Activated CD4-positive, alpha-beta memory T cell treated with anti-CD3 and anti-CD28 coated beads for 36 hours (primary cell): Measurements from ENCODE around the gene KANSL1. TPM values are rescaled to one million over a fixed set of nuclear protein-coding genes. Genes with fewer than 3 reads are reported as not detected.

Source experiments
- CTCF ChIA-PET: fragments of 350-600 bp; sonication (Branson Sonifier 250); formaldehyde crosslinking; loops from one replicate; lab custom pipeline; 2021; ENCODE audit warnings: antibody characterized with exemption, inconsistent platforms; lab: Charles Lee
- POLR2A ChIA-PET: fragments of 350-600 bp; sonication (Branson Sonifier 250); formaldehyde crosslinking; loops from one replicate; lab custom pipeline; 2021; ENCODE audit warnings: antibody characterized with exemption; lab: Charles Lee
- DNase-seq: peaks from one replicate; pipeline ENCODE4 v3.0.0-alpha.2; 2020
- H3K27ac Mint-ChIP-seq: one replicate; pipeline ENCODE4 v1.8.0; 2021; ENCODE audit warnings: mixed read lengths
- H3K27me3 Mint-ChIP-seq: one replicate; pipeline ENCODE4 v1.8.0; 2021; ENCODE audit warnings: mixed read lengths
- H3K36me3 Mint-ChIP-seq: one replicate; pipeline ENCODE4 v1.8.0; 2021; ENCODE audit warnings: mixed read lengths
- H3K4me1 Mint-ChIP-seq: one replicate; pipeline ENCODE4 v1.8.0; 2021; ENCODE audit warnings: low read depth, mixed read lengths
- H3K4me3 Mint-ChIP-seq: one replicate; pipeline ENCODE4 v1.8.0; 2021; ENCODE audit warnings: mild to moderate bottlenecking, mixed read lengths
- H3K9me3 Mint-ChIP-seq: one replicate; pipeline ENCODE4 v1.8.0; 2021; ENCODE audit warnings: mixed read lengths
- intact Hi-C: fragments of 100-400 bp; cut with micrococcal nuclease; formaldehyde crosslinking; loops from one replicate; pipeline ENCODE4 v1.15.1; 2023
- total RNA-seq, 2 experiments: library from RNA; stranded (reverse); gene quantifications; one replicate each; pipeline ENCODE4 v1.2.3, GENCODE V29; 2021

KANSL1 gene
- total RNA-seq, 2 experiments from 2014 or later: 57.3 to 63.8 TPM

DNA sequence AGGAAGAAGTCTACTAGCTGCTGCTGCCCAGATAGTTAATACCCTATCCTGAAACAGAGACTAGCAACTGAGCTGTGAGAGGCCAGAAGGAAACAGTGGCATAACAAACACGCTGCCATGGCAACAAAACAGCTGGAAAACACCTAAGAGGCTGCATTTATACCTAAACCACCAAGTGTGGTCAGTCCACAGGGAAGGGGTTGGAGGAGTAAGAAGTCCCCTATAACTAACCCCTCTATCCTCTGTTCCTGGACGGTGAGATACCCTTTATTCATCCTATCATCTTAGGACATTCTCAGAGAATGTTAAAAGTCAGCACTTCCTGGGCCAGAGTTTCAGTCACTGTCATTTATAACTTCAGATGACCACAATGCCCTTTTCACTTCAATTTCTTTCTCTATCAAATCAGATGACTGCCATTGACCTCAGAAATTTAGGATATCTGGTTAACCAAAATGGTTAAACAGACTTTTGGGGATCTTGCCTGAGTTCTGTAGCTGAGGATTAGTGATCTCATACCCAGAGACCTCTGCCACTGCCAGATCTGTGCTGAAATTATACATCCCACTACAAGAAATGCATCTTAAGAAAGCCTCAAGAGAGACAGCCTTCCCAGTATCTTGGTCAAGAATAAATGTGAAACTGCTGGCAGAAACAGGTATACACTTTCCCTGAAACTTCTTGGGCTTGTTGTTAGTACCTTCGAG, 158.0 kb downstream of the KANSL1 start:
- ChIA-PET POLR2A (interaction anchor here (1.5 kb wide), 1 partner anchor 158 kb away, joined by 5 read pairs; the partner anchor contains the start of gene KANSL1), CTCF (interaction anchor here (1.0 to 3.5 kb wide), 5 partner anchors 9 to 178 kb away, joined by 3 to 19 read pairs (median 4); partner anchors contain the start of gene KANSL1)
- DNase-seq: peak; percentile 41
- Mint-ChIP-seq H3K9me3 (no peaks in the 10 kb centered on the region), H3K4me1 (peaks cover 13% of the 10 kb centered on the region), H3K4me3 (no peak overlapping the region), H3K36me3 (peaks cover 48% of the 10 kb centered on the region), H3K27me3 (no peaks in the 10 kb centered on the region), H3K27ac (peak overlapping the region; percentile 35)
- intact Hi-C loops: no loop called here

DNA sequence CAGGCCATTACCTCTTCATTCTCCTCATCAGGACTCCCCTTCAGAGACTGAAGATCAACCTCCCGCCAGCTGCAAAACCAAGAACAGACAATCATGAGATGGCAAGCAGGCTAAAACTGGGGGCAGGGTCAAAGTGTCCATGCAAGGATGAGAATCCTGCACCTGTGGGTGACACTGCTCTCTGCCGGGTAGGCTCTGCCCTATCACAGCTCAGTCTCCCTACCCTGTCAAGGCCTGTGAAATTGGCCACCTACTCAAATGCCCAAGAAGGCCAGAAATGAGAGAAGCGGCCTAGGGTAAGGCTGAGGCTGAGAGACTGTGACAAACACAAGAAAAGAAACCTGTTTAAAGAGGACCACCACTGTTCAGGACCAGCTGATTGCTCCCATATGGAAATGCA, 159.8 kb downstream of the KANSL1 start:
- Mint-ChIP-seq H3K36me3 (peaks cover 46% of the 10 kb centered on the region), H3K27me3 (no peaks in the 10 kb centered on the region), H3K27ac (no peak overlapping the region), H3K4me3 (no peak overlapping the region), H3K4me1 (peaks cover 17% of the 10 kb centered on the region), H3K9me3 (no peaks in the 10 kb centered on the region)
- no peak for DNase-seq
- ChIA-PET POLR2A (no interaction called here), CTCF (interaction anchor here (1.0 to 3.5 kb wide), 2 partner anchors 9 to 11 kb away, joined by 3 to 19 read pairs; no protein-coding TSS in a partner anchor)
- intact Hi-C loops: no loop called here

DNA sequence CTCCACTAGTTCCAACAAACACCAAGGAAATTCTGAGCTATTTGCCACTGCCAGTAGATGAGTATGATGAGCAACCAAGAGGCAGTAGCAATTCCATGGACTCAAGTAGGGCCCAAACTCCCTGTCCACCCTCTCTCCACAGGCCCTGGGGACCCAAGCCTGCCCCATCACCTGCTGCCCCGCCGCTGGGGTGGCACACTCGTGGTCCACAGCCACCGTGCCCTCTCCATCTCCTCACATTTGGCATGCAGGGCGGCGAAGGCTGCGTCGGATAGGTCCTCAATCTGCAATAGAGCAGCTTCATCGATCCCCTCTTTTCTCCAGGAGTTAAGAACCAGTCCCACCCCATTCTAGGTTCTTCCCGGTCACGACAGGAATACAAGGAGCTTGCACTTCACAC, 160.3 kb downstream of the KANSL1 start:
- Mint-ChIP-seq H3K4me3 (no peak overlapping the region), H3K4me1 (peaks cover 17% of the 10 kb centered on the region), H3K9me3 (no peaks in the 10 kb centered on the region), H3K36me3 (peaks cover 41% of the 10 kb centered on the region), H3K27me3 (no peaks in the 10 kb centered on the region), H3K27ac (no peak overlapping the region)
- DNase-seq: no peak
- CTCF ChIA-PET: interaction anchor here (1.0 to 3.5 kb wide), 2 partner anchors 10 to 12 kb away, joined by 3 to 19 read pairs; no protein-coding TSS in a partner anchor
- intact Hi-C loops: no loop called here
- POLR2A ChIA-PET: no interaction called here

DNA sequence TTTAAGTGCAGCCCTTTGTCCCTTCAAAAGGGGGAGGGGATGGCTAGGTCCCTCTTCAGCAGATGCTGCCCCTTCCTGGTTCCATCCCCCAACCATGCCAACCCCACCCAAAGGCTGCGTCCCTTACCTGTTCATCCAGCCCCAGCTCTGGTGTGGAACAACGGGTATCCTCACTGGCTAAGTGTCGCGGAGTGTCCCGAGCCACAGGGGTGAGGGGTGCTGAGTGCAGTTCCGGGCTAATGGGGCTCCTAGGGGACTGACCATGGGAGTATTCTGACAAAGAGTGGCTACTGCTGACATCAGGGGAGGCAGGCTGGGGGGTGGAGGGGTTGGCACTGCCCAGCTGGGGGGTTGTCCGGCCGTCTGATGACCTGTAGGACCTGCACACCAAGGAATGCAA, 161.3 kb downstream of the KANSL1 start:
- Mint-ChIP-seq H3K27ac (no peak overlapping the region), H3K27me3 (no peaks in the 10 kb centered on the region), H3K36me3 (peaks cover 40% of the 10 kb centered on the region), H3K9me3 (no peaks in the 10 kb centered on the region), H3K4me3 (no peak overlapping the region), H3K4me1 (peaks cover 17% of the 10 kb centered on the region)
- DNase-seq: no peak
- ChIA-PET CTCF (no interaction called here), POLR2A (no interaction called here)
- intact Hi-C loops: no loop called here

DNA sequence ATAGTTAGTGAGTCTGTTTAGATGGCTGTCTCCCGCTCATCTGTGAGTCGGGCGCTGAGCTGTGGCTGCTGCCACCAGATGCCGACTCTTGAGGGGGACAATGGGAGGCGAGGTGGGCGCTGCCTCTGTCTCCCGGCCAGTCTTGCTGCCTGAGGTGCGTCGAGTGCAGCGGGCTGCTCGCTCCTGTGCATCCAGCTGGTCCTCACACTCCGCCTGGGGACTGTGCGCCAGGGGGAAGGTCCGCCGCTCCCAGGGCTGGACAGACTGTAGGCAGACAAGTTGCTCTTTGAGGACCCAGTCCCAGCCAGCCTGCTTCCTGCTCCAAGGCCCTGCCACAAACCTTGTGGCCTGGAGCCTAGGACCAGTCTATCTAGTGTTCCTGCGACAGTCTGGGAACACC, 161.8 kb downstream of the KANSL1 start:
- Mint-ChIP-seq H3K27me3 (no peaks in the 10 kb centered on the region), H3K4me3 (no peak overlapping the region), H3K36me3 (peaks cover 40% of the 10 kb centered on the region), H3K9me3 (no peaks in the 10 kb centered on the region), H3K27ac (no peak overlapping the region), H3K4me1 (peaks cover 17% of the 10 kb centered on the region)
- intact Hi-C loops: no loop called here
- DNase-seq: no peak
- ChIA-PET CTCF (interaction anchor here (0.6 kb wide), 1 partner anchor 1121 kb away, joined by 3 read pairs; no protein-coding TSS in a partner anchor), POLR2A (no interaction called here)

DNA sequence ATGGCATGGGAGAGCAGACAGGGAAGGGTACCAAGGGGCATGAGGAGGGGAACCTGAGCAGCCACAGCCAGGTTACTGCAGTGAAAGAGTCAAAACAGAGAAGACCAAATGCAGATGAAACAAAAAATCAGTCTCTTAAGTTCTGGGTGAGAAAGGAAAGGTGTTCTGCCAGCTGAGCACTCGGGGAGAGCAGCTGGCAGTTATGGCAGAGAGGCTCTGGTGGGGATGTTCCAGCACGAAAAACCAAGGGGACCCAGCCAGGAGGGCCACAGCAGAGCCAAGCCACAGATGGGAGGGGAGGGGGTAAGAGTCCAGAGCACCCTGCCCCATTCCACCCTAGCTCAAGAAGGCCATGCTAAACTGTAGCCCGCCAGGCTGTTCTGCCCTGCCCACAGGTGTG, 162.5 kb downstream of the KANSL1 start:
- Mint-ChIP-seq H3K9me3 (no peaks in the 10 kb centered on the region), H3K27me3 (no peaks in the 10 kb centered on the region), H3K4me1 (peaks cover 12% of the 10 kb centered on the region), H3K4me3 (no peak overlapping the region), H3K27ac (no peak overlapping the region), H3K36me3 (peaks cover 37% of the 10 kb centered on the region)
- intact Hi-C loops: no loop called here
- DNase-seq: no peak
- ChIA-PET CTCF (interaction anchor here (0.6 kb wide), 1 partner anchor 1120 kb away, joined by 3 read pairs; no protein-coding TSS in a partner anchor), POLR2A (no interaction called here)

DNA sequence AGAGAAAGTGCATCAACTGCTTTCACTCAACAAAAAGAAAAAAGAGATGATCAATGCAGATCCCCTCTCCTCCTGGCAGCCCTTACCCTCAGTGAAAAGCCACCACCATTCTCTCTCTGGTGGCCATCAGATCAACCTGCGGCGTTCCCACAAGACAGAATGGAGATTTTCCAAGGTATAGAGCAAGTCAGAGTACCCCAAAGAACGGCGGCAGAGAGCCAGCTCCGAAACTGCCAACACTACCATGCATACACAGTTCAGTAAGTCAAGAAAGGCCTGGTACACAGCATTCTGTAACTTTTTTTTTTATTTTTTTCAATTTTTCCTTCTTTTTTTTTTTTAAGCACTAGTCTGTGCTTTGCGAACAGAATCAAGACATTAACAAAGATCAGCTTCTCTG, 163.6 kb downstream of the KANSL1 start:
- Mint-ChIP-seq H3K9me3 (no peaks in the 10 kb centered on the region), H3K27me3 (no peaks in the 10 kb centered on the region), H3K4me3 (no peak overlapping the region), H3K4me1 (peaks cover 4% of the 10 kb centered on the region), H3K36me3 (peaks cover 34% of the 10 kb centered on the region), H3K27ac (no peak overlapping the region)
- CTCF ChIA-PET: interaction anchor here (0.7 to 1.2 kb wide), 3 partner anchors 10 to 59 kb away, joined by 3 to 4 read pairs (median 3); no protein-coding TSS in a partner anchor
- intact Hi-C loops: no loop called here
- POLR2A ChIA-PET: no interaction called here
- no peak for DNase-seq

DNA sequence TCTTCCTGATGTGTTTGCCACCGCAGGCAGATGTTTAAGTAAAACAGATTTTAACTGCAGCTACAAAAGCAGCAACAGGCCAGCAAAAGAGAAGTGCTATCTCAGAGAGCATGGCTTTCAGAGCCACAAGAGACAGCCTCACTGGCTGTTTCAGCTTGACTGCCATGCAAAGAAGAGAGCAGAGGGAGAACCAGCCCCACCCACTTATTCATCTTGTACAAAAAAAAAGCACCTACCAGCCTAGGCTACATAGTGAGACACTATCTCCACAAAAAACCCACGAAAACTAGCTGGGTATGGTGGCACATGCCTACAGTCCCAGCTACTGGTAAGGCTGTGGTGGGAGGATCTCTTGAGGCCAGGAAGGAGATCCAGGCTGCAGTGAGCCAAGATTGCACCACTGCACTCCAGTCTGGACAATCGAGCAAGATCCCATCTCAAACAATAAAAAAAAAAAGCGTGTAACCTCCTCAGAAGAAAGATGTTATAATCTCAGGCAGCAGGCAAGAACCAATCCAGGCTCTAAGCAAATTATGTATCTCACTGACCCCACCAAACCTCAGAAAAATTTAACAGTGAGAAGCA, 164.2 kb downstream of the KANSL1 start:
- Mint-ChIP-seq H3K9me3 (no peaks in the 10 kb centered on the region), H3K27me3 (no peaks in the 10 kb centered on the region), H3K4me3 (no peak overlapping the region), H3K4me1 (peaks cover 4% of the 10 kb centered on the region), H3K27ac (no peak overlapping the region), H3K36me3 (peaks cover 33% of the 10 kb centered on the region)
- CTCF ChIA-PET: interaction anchor here (1.0 to 1.3 kb wide), 4 partner anchors 10 to 164 kb away, joined by 3 to 4 read pairs (median 3); partner anchors contain the start of gene KANSL1
- intact Hi-C loops: no loop called here
- POLR2A ChIA-PET: no interaction called here
- no peak for DNase-seq

DNA sequence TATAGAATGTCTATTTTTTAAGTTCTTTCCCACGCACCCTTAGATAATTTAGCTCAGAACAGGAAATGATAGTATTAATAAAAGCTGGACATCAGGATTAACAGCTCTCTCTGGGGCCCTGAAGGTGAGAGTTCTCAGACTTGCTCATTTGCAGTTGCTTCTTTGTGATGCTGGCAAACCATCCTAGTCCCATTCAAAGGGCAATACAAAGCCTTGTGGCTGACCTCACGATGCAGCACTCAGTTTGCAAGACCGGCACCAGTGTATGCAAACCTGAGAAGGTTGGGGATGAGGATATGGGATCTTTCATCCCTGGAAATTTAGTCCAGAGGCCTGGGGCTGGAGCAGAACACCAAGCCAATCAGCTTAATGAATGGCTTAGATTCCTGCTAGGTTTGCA, 164.9 kb downstream of the KANSL1 start:
- CTCF ChIA-PET: interaction anchor here (0.6 to 1.3 kb wide), 4 partner anchors 11 to 165 kb away, joined by 3 to 5 read pairs (median 3); partner anchors contain the start of gene KANSL1
- Mint-ChIP-seq H3K4me1 (peaks cover 4% of the 10 kb centered on the region), H3K9me3 (no peaks in the 10 kb centered on the region), H3K27ac (no peak overlapping the region), H3K27me3 (no peaks in the 10 kb centered on the region), H3K4me3 (no peak overlapping the region), H3K36me3 (peaks cover 30% of the 10 kb centered on the region)
- POLR2A ChIA-PET: no interaction called here
- intact Hi-C loops: no loop called here
- no peak for DNase-seq

DNA sequence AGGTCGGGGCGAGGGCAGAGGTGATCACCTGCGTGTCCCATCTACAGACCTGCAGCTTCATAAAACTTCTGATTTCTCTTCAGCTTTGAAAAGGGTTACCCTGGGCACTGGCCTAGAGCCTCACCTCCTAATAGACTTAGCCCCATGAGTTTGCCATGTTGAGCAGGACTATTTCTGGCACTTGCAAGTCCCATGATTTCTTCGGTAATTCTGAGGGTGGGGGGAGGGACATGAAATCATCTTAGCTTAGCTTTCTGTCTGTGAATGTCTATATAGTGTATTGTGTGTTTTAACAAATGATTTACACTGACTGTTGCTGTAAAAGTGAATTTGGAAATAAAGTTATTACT, 165.3 kb downstream of the KANSL1 start:
- POLR2A ChIA-PET: no interaction called here
- no peaks in the 10 kb centered on the region for H3K9me3 Mint-ChIP-seq
- CTCF ChIA-PET: interaction anchor here (0.6 to 1.3 kb wide), 4 partner anchors 10 to 165 kb away, joined by 3 to 5 read pairs (median 3); partner anchors contain the start of gene KANSL1
- no peaks in the 10 kb centered on the region for H3K27me3 Mint-ChIP-seq
- H3K4me1 Mint-ChIP-seq: peaks cover 4% of the 10 kb centered on the region
- peaks cover 26% of the 10 kb centered on the region for H3K36me3 Mint-ChIP-seq
- H3K27ac Mint-ChIP-seq: no peak overlapping the region
- no peak overlapping the region for H3K4me3 Mint-ChIP-seq
- intact Hi-C loops: no loop called here
- no peak for DNase-seq

DNA sequence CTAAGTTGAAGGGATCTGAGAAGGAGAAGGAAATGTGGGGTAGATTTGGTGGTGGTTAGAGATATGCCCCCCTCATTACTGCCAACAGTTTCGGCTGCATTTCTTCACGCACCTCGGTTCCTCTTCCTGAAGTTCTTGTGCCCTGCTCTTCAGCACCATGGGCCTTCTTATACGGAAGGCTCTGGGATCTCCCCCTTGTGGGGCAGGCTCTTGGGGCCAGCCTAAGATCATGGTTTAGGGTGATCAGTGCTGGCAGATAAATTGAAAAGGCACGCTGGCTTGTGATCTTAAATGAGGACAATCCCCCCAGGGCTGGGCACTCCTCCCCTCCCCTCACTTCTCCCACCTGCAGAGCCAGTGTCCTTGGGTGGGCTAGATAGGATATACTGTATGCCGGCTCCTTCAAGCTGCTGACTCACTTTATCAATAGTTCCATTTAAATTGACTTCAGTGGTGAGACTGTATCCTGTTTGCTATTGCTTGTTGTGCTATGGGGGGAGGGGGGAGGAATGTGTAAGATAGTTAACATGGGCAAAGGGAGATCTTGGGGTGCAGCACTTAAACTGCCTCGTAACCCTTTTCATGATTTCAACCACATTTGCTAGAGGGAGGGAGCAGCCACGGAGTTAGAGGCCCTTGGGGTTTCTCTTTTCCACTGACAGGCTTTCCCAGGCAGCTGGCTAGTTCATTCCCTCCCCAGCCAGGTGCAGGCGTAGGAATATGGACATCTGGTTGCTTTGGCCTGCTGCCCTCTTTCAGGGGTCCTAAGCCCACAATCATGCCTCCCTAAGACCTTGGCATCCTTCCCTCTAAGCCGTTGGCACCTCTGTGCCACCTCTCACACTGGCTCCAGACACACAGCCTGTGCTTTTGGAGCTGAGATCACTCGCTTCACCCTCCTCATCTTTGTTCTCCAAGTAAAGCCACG, 165.9 kb downstream of the KANSL1 start:
- CTCF ChIA-PET: interaction anchor here (1.0 to 1.3 kb wide), 2 partner anchors 10 to 17 kb away, joined by 3 to 5 read pairs; no protein-coding TSS in a partner anchor
- no peak overlapping the region for H3K4me3 Mint-ChIP-seq
- intact Hi-C loops: no loop called here
- H3K9me3 Mint-ChIP-seq: no peaks in the 10 kb centered on the region
- peaks cover 4% of the 10 kb centered on the region for H3K4me1 Mint-ChIP-seq
- H3K27me3 Mint-ChIP-seq: no peaks in the 10 kb centered on the region
- DNase-seq: no peak
- no peak overlapping the region for H3K27ac Mint-ChIP-seq
- H3K36me3 Mint-ChIP-seq: peaks cover 21% of the 10 kb centered on the region
- POLR2A ChIA-PET: no interaction called here
